Measurements from ENCODE around the gene ARPC4. TPM values are rescaled to one million over a fixed set of nuclear protein-coding genes. Genes with fewer than 3 reads are reported as not detected.

The ARPC4 gene
- polyA plus RNA-seq, 2 of the 4 experiments (the other 2 are of a cell fraction), result 140 to 298 TPM

GRCh38 chr3:9809615-9810432 is 16.9 kb downstream of the ARPC4 start, which contains the start of gene TTLL3 (continued):
- TF ChIP-seq, protein P1, sequence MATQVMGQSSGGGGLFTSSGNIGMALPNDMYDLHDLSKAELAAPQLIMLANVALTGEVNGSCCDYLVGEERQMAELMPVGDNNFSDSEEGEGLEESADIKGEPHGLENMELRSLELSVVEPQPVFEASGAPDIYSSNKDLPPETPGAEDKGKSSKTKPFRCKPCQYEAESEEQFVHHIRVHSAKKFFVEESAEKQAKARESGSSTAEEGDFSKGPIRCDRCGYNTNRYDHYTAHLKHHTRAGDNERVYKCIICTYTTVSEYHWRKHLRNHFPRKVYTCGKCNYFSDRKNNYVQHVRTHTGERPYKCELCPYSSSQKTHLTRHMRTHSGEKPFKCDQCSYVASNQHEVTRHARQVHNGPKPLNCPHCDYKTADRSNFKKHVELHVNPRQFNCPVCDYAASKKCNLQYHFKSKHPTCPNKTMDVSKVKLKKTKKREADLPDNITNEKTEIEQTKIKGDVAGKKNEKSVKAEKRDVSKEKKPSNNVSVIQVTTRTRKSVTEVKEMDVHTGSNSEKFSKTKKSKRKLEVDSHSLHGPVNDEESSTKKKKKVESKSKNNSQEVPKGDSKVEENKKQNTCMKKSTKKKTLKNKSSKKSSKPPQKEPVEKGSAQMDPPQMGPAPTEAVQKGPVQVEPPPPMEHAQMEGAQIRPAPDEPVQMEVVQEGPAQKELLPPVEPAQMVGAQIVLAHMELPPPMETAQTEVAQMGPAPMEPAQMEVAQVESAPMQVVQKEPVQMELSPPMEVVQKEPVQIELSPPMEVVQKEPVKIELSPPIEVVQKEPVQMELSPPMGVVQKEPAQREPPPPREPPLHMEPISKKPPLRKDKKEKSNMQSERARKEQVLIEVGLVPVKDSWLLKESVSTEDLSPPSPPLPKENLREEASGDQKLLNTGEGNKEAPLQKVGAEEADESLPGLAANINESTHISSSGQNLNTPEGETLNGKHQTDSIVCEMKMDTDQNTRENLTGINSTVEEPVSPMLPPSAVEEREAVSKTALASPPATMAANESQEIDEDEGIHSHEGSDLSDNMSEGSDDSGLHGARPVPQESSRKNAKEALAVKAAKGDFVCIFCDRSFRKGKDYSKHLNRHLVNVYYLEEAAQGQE (IDR thresholded peaks at IDR 0.05), result no peak; the same call in 1 of the 2 replicates
- TF ChIP-seq CBX2 (IDR thresholded peaks at IDR 0.05; ENCODE audit: borderline replicate concordance, low read depth) (no peak), SMC3 (IDR thresholded peaks at IDR 0.05) (no peak)

GRCh38 chr3:9810433-9810770 is 17.5 kb downstream of the ARPC4 start:
- no peak for TF ChIP-seq EP300 (IDR thresholded peaks at IDR 0.05)
- TF ChIP-seq NPAS2 (CRISPR knock-in tag; IDR thresholded peaks at IDR 0.05; ENCODE audit: borderline replicate concordance), result no peak
- TF ChIP-seq NFE2L2 (conservative IDR thresholded peaks at IDR 0.05; ENCODE audit: low read length), result no peak
- TF ChIP-seq EHF (CRISPR knock-in tag; IDR thresholded peaks at IDR 0.05), result no peak
- TF ChIP-seq GATA3 (IDR thresholded peaks at IDR 0.05; ENCODE audit: borderline replicate concordance), result no peak
- no peak for TF ChIP-seq RCOR1 (IDR thresholded peaks at IDR 0.05; ENCODE audit: low read depth, low read length)
- no peak for TF ChIP-seq POLR2A (IDR thresholded peaks at IDR 0.05; ENCODE audit: low read length)
- no peak for TF ChIP-seq ZNF302 (CRISPR knock-in tag; IDR thresholded peaks at IDR 0.05)
- no peak for TF ChIP-seq TFCP2L1 (CRISPR knock-in tag; IDR thresholded peaks at IDR 0.05)
- TF ChIP-seq USF2 (IDR thresholded peaks at IDR 0.05), result no peak
- no peak for TF ChIP-seq JUN (IDR thresholded peaks at IDR 0.05)
- TF ChIP-seq, protein P2, sequence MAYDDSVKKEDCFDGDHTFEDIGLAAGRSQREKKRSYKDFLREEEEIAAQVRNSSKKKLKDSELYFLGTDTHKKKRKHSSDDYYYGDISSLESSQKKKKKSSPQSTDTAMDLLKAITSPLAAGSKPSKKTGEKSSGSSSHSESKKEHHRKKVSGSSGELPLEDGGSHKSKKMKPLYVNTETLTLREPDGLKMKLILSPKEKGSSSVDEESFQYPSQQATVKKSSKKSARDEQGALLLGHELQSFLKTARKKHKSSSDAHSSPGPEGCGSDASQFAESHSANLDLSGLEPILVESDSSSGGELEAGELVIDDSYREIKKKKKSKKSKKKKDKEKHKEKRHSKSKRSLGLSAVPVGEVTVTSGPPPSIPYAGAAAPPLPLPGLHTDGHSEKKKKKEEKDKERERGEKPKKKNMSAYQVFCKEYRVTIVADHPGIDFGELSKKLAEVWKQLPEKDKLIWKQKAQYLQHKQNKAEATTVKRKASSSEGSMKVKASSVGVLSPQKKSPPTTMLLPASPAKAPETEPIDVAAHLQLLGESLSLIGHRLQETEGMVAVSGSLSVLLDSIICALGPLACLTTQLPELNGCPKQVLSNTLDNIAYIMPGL (CRISPR knock-in tag; IDR thresholded peaks at IDR 0.05; ENCODE audit: borderline replicate concordance), result no peak
- no peak for TF ChIP-seq EHMT2 (IDR thresholded peaks at IDR 0.05; ENCODE audit: low read depth)
- no peak for TF ChIP-seq MAZ (IDR thresholded peaks at IDR 0.05; ENCODE audit: borderline replicate concordance, low read depth, low read length)
- TF ChIP-seq, protein P3, sequence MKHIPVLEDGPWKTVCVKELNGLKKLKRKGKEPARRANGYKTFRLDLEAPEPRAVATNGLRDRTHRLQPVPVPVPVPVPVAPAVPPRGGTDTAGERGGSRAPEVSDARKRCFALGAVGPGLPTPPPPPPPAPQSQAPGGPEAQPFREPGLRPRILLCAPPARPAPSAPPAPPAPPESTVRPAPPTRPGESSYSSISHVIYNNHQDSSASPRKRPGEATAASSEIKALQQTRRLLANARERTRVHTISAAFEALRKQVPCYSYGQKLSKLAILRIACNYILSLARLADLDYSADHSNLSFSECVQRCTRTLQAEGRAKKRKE (CRISPR knock-in tag; IDR thresholded peaks at IDR 0.05; ENCODE audit: low read depth), result no peak
- Histone ChIP-seq H3K9me3 (no peaks in the 10 kb centered on the region), H3K4me1 (peaks cover 25% of the 10 kb centered on the region), H3K4me2 (peak overlapping the region; percentile 99), H3K4me3 (peak overlapping the region; percentile 75), H3K27ac (peak overlapping the region; percentile 95 to 96)
- CTCF ChIA-PET, result interaction anchor here (1.4 to 2.3 kb wide), 2 partner anchors 9 to 15 kb away, joined by 4 to 9 read pairs; no protein-coding TSS in a partner anchor
- ATAC-seq, result no peak; a peak in 1 of 6 replicates
- FAIRE-seq, result no peak
- WGBS (ENCODE audit: missing lambda C conversion rate), result 26% methylated on average over 18 of the region's 18 CpGs
- no peak for DNase-seq (ENCODE audit: low read depth in 1 of 2, low spot score in 1 of 2)
- POLR2A ChIA-PET, result interaction anchor here (1.4 to 3.2 kb wide), 2 partner anchors 11 to 17 kb away, joined by 3 to 17 read pairs; partner anchors contain the start of genes ARPC4 and TADA3

Measured in A549 (cell line).